OCI-LY3 (cell line): Measurements from ENCODE around the gene BEND7.

Source experiments
- H2AFZ ChIP-seq: fragments of 200-600, 300-600 bp; shearing (Covaris generic); 2 replicates; pipeline ENCODE4 v1.6.0; 2014; ENCODE audit warnings: antibody characterized with exemption, low read depth, low read length
- H3K27ac ChIP-seq: fragments of 200-600, 300-600 bp; sonication (generic); 2 replicates; pipeline ENCODE4 v1.5.1; 2014; ENCODE audit warnings: mild to moderate bottlenecking, low read length, moderate library complexity, mixed read lengths
- H3K27me3 ChIP-seq: fragments of 200-600, 300-600 bp; sonication (generic); 2 replicates; pipeline ENCODE4 v1.6.1; 2014; ENCODE audit warnings: low read depth, low read length, mixed read lengths
- H3K36me3 ChIP-seq: fragments of 200-600, 300-600 bp; sonication (generic); replicated peaks from 2 replicates; pipeline ENCODE3; 2014; ENCODE audit warnings: low read depth, low read length, mixed read lengths
- H3K4me1 ChIP-seq: fragments of 300-600, 200-600 bp; sonication (generic); 2 replicates; pipeline ENCODE4 v1.6.1; 2014; ENCODE audit warnings: low read length, mixed read lengths
- H3K4me2 ChIP-seq: fragments of 200-600, 300-600 bp; sonication (generic); 2 replicates; pipeline ENCODE4 v1.6.1; 2014; ENCODE audit warnings: low read length, mixed read lengths
- H3K4me3 ChIP-seq: fragments of 300-600, 200-600 bp; sonication (generic); 2 replicates; pipeline ENCODE4 v1.5.1; 2014; ENCODE audit warnings: antibody characterized with exemption, mild to moderate bottlenecking, low read length, moderate library complexity
- H3K79me2 ChIP-seq: fragments of 300-600, 200-600 bp; shearing (Covaris generic); 2 replicates; pipeline ENCODE4 v1.6.1; 2014; ENCODE audit warnings: mild to moderate bottlenecking, low read length, mixed read lengths
- H3K9ac ChIP-seq: fragments of 300-600, 200-600 bp; shearing (Covaris generic); 2 replicates; pipeline ENCODE4 v1.6.0; 2014; ENCODE audit warnings: mild to moderate bottlenecking, low read length, moderate library complexity
- H3K9me3 ChIP-seq: fragments of 200-600, 300-600 bp; shearing (Covaris generic); 2 replicates; pipeline ENCODE4 v1.6.1; 2014; ENCODE audit warnings: low read length, mixed read lengths; ENCODE audit not compliant: insufficient read depth
- H4K20me1 ChIP-seq: fragments of 200-600, 300-600 bp; sonication (generic); 2 replicates; pipeline ENCODE4 v1.6.1; 2016; ENCODE audit warnings: low read length, mixed read lengths; ENCODE audit not compliant: insufficient read depth
- CTCF ChIP-seq: fragments of 200-600, 300-600 bp; sonication (generic); IDR thresholded peaks from 2 replicates; pipeline ENCODE4 v1.5.1; 2014; ENCODE audit warnings: antibody characterized with exemption, low read length, low read depth
- EZH2phosphoT487 ChIP-seq: fragments of 200-600 bp; shearing (Covaris generic); IDR thresholded peaks from 2 replicates; pipeline ENCODE4 v1.6.1; 2018; ENCODE audit warnings: antibody characterized with exemption, mixed run types, low read depth

BEND7 gene

GRCh38 chr10:13515467-13515866 is 13.3 kb downstream of the BEND7 start:
- H3K79me2 ChIP-seq: no peaks in the 10 kb centered on the region
- H2AFZ ChIP-seq: no peak overlapping the region
- no peak for TF ChIP-seq EZH2phosphoT487
- no peak for TF ChIP-seq CTCF
- no peak overlapping the region for H3K27ac ChIP-seq
- H3K9ac ChIP-seq: no peak overlapping the region
- no peaks in the 10 kb centered on the region for H3K4me1 ChIP-seq
- H3K4me2 ChIP-seq: no peak overlapping the region
- H3K27me3 ChIP-seq: no peaks in the 10 kb centered on the region
- H3K36me3 ChIP-seq: no peaks in the 10 kb centered on the region
- no peaks in the 10 kb centered on the region for H3K9me3 ChIP-seq
- H3K4me3 ChIP-seq: no peak overlapping the region
- no peaks in the 10 kb centered on the region for H4K20me1 ChIP-seq

- Histone ChIP-seq H3K9ac (no peak overlapping the region), H3K36me3 (no peaks in the 10 kb centered on the region), H3K79me2 (no peaks in the 10 kb centered on the region), H3K27me3 (no peaks in the 10 kb centered on the region), H4K20me1 (no peaks in the 10 kb centered on the region), H3K9me3 (no peaks in the 10 kb centered on the region), H3K4me2 (no peak overlapping the region), H2AFZ (no peak overlapping the region), H3K4me1 (no peaks in the 10 kb centered on the region), H3K27ac (no peak overlapping the region), H3K4me3 (no peak overlapping the region)
- TF ChIP-seq CTCF (no peak), EZH2phosphoT487 (no peak)
These were observed 14.5 kb downstream of the BEND7 start for GRCh38 chr10:13514296-13514695.

- TF ChIP-seq CTCF (no peak), EZH2phosphoT487 (no peak)
- Histone ChIP-seq H2AFZ (no peak overlapping the region), H3K4me2 (no peak overlapping the region), H3K9ac (no peak overlapping the region), H3K27ac (no peak overlapping the region), H3K4me3 (no peak overlapping the region), H3K79me2 (no peaks in the 10 kb centered on the region), H3K4me1 (no peaks in the 10 kb centered on the region), H3K36me3 (no peaks in the 10 kb centered on the region), H3K27me3 (no peaks in the 10 kb centered on the region), H4K20me1 (no peaks in the 10 kb centered on the region), H3K9me3 (no peaks in the 10 kb centered on the region)
These were observed 16.2 kb downstream of the BEND7 start for GRCh38 chr10:13512564-13512963.

GRCh38 chr10:13511409-13511808 is 17.4 kb downstream of the BEND7 start:
- H4K20me1 ChIP-seq: no peaks in the 10 kb centered on the region
- no peaks in the 10 kb centered on the region for H3K79me2 ChIP-seq
- TF ChIP-seq EZH2phosphoT487: no peak
- TF ChIP-seq CTCF: no peak
- no peak overlapping the region for H3K4me2 ChIP-seq
- no peaks in the 10 kb centered on the region for H3K4me1 ChIP-seq
- H3K27ac ChIP-seq: no peak overlapping the region
- no peaks in the 10 kb centered on the region for H3K9me3 ChIP-seq
- H3K9ac ChIP-seq: no peak overlapping the region
- no peak overlapping the region for H3K4me3 ChIP-seq
- H2AFZ ChIP-seq: no peak overlapping the region
- no peaks in the 10 kb centered on the region for H3K27me3 ChIP-seq
- H3K36me3 ChIP-seq: no peaks in the 10 kb centered on the region
